ENCODE data around the gene RUBCN.
"Not testable (repeated sequence)": the region's sequence is repeated elsewhere in the genome, so short reads cannot be mapped to it uniquely, and the experiment has no call there.

GRCh38 chr3:197621478-197621877, 115.2 kb downstream of the RUBCN start:
- not testable (repeated sequence) for TF ChIP-seq POLR2A (IDR thresholded peaks at IDR 0.05); CTCF (IDR thresholded peaks at IDR 0.05 in 8 of 11, conservative IDR thresholded peaks at IDR 0.05 in 3 of 11)
